GM23248 (cell line): ENCODE measurements around the gene RBMS3. TPM values are rescaled to one million over a fixed set of nuclear protein-coding genes. Genes with fewer than 3 reads are reported as not detected.

Experiments used
- DNase-seq: peaks from one replicate; pipeline ENCODE4 v3.0.0-alpha.2; 2015
- H2AFZ ChIP-seq: fragments of 200-600 bp; sonication (generic); 2 replicates; pipeline ENCODE4 v1.6.1; 2016; ENCODE audit warnings: antibody characterized with exemption
- H3F3A ChIP-seq: fragments of 200-600 bp; sonication (generic); 2 replicates; pipeline ENCODE4 v1.6.1; 2016; ENCODE audit warnings: mild to moderate bottlenecking, antibody characterized with exemption, mixed run types; ENCODE audit not compliant: insufficient read depth
- H3K27ac ChIP-seq: fragments of 200-600 bp; sonication (generic); 2 replicates; pipeline ENCODE4 v1.5.1; 2016; ENCODE audit warnings: mild to moderate bottlenecking
- H3K27me3 ChIP-seq: fragments of 200-600 bp; sonication (generic); replicated peaks from 2 replicates; pipeline ENCODE4 v1.6.1; 2016; ENCODE audit warnings: mild to moderate bottlenecking; ENCODE audit not compliant: insufficient read depth
- H3K36me3 ChIP-seq: fragments of 200-600 bp; sonication (generic); 2 replicates; pipeline ENCODE4 v1.6.1; 2016; ENCODE audit warnings: low read depth, mild to moderate bottlenecking
- H3K4me1 ChIP-seq: fragments of 200-600 bp; sonication (generic); 2 replicates; pipeline ENCODE4 v1.6.1; 2016; ENCODE audit warnings: mild to moderate bottlenecking; ENCODE audit not compliant: insufficient read depth
- H3K4me2 ChIP-seq: fragments of 200-600 bp; sonication (generic); one replicate; pipeline ENCODE4 v1.6.1; 2016; ENCODE audit warnings: mild to moderate bottlenecking; ENCODE audit not compliant: unreplicated experiment
- H3K4me3 ChIP-seq: fragments of 200-600 bp; sonication (generic); 2 replicates; pipeline ENCODE4 v1.5.1; 2016; ENCODE audit warnings: mild to moderate bottlenecking
- H3K79me2 ChIP-seq: fragments of 200-600 bp; sonication (generic); 2 replicates; pipeline ENCODE4 v1.6.1; 2016; ENCODE audit warnings: mild to moderate bottlenecking; ENCODE audit not compliant: insufficient read depth
- H3K9ac ChIP-seq: fragments of 200-600 bp; sonication (generic); 2 replicates; pipeline ENCODE4 v1.6.1; 2016; ENCODE audit warnings: mild to moderate bottlenecking
- H3K9me2 ChIP-seq: fragments of 200-600 bp; sonication (generic); 2 replicates; pipeline ENCODE4 v1.6.1; 2016; ENCODE audit warnings: mixed run types, mild to moderate bottlenecking, moderate library complexity; ENCODE audit not compliant: insufficient read depth
- H3K9me3 ChIP-seq: fragments of 200-600 bp; sonication (generic); one replicate; pipeline ENCODE4 v1.6.1; 2017; ENCODE audit warnings: low read depth
- H4K20me1 ChIP-seq: fragments of 200-600 bp; sonication (generic); 2 replicates; pipeline ENCODE4 v1.6.0; 2016; ENCODE audit not compliant: insufficient read depth
- EZH2 ChIP-seq: fragments of 200-600 bp; sonication (generic); IDR thresholded peaks from 2 replicates; pipeline ENCODE4 v1.6.1; 2018; ENCODE audit warnings: antibody characterized with exemption, mild to moderate bottlenecking; ENCODE audit not compliant: insufficient read depth, poor library complexity, severe bottlenecking
- EZH2phosphoT487 ChIP-seq: fragments of 200-600 bp; sonication (generic); IDR thresholded peaks from 2 replicates; pipeline ENCODE4 v1.6.1; 2018; ENCODE audit warnings: antibody characterized with exemption, moderate library complexity, mild to moderate bottlenecking, low read depth; ENCODE audit not compliant: insufficient read depth
- WGBS, 2 experiments: methylation state at CpG; one replicate each; pipeline ENCODE4 v1.1.6; 2015 to 2017; ENCODE audit warnings: low lambda C conversion rate in 2 of 2, low coverage in 1 of 2; ENCODE audit errors: missing lambda C conversion rate in 2 of 2; 5-methylcytosine and 5-hydroxymethylcytosine counted together
- in situ Hi-C: fragments of 300-500 bp; cut with MboI; formaldehyde crosslinking; loops from 2 replicates; pipeline ENCODE4 v1.15.0; 2020
- polyA plus RNA-seq: library from polyadenylated mRNA; unstranded; fragments of >200 nt; fragmentation: Nextera tagmentation; extraction: Ambion mirVana; gene quantifications from 2 replicates; pipeline ENCODE4 v1.2.1, GENCODE V29; 2016
- total RNA-seq: library from RNA; depleted of rRNA; stranded (reverse); fragments of >200 nt; shearing (Covaris generic); gene quantifications from 2 replicates; pipeline ENCODE4 v1.2.3, GENCODE V29; 2014

RBMS3 gene
- total and polyA plus RNA-seq, 2 experiments from 2014 or later = 40.0 to 94.3 TPM

- H3K4me1 ChIP-seq = peaks cover 24% of the 10 kb centered on the region
- no peak overlapping the region for H3K27ac ChIP-seq
- 0 out of 2 replicates have a peak overlapping the region, but pooled peaks have one; percentile 15 for H3K4me3 ChIP-seq
- peak; percentile 36 for DNase-seq
- no peaks in the 10 kb centered on the region for H3K9me3 ChIP-seq
- 36 to 38% methylated on average over 3 of the region's 3 CpGs for WGBS, 2 experiments
- no peaks in the 10 kb centered on the region for H4K20me1 ChIP-seq
- peaks cover 61% of the 10 kb centered on the region for H3K79me2 ChIP-seq
- H2AFZ ChIP-seq = no peak overlapping the region
- in situ Hi-C loops = no loop called here
- H3K4me2 ChIP-seq = peak overlapping the region; percentile 24
- peak overlapping the region; percentile 12; the same call in 1 of the 2 replicates for H3K9ac ChIP-seq
- no peaks in the 10 kb centered on the region for H3K9me2 ChIP-seq
- 0 out of 2 replicates have a peak, but pooled peaks cover 13% of the 10 kb centered on the region for H3F3A ChIP-seq
- no peaks in the 10 kb centered on the region for H3K27me3 ChIP-seq
- no peaks in the 10 kb centered on the region for H3K36me3 ChIP-seq
- TF ChIP-seq EZH2phosphoT487 = no peak
These were observed 316.6 kb downstream of the RBMS3 start for GRCh38 chr3:29597376-29598008.

GRCh38 chr3:29601861-29602585 lies 321.2 kb downstream of the RBMS3 start:
- TF ChIP-seq EZH2 (no peak), EZH2phosphoT487 (no peak)
- no peak overlapping the region for H3K9ac ChIP-seq
- H3K4me1 ChIP-seq = peaks cover 26% of the 10 kb centered on the region
- no peak overlapping the region for H3K4me2 ChIP-seq
- no peaks in the 10 kb centered on the region for H3K9me3 ChIP-seq
- no peak overlapping the region for H3K4me3 ChIP-seq
- H3K9me2 ChIP-seq = no peaks in the 10 kb centered on the region
- in situ Hi-C loops = no loop called here
- peaks cover 59% of the 10 kb centered on the region for H3K79me2 ChIP-seq
- no peak overlapping the region for H2AFZ ChIP-seq
- WGBS, 2 experiments = 96 to 98% methylated on average over 4 of the region's 4 CpGs
- H3K27ac ChIP-seq = no peak overlapping the region
- no peaks in the 10 kb centered on the region for H3K36me3 ChIP-seq
- no peaks in the 10 kb centered on the region for H3K27me3 ChIP-seq
- peaks cover 13% of the 10 kb centered on the region; the same call in 1 of the 2 replicates for H3F3A ChIP-seq
- no peaks in the 10 kb centered on the region for H4K20me1 ChIP-seq
- no peak for DNase-seq

GRCh38 chr3:29605845-29606244 lies 325.0 kb downstream of the RBMS3 start:
- H2AFZ ChIP-seq = no peak overlapping the region
- H3K9ac ChIP-seq = peak overlapping the region; percentile 48

DNA sequence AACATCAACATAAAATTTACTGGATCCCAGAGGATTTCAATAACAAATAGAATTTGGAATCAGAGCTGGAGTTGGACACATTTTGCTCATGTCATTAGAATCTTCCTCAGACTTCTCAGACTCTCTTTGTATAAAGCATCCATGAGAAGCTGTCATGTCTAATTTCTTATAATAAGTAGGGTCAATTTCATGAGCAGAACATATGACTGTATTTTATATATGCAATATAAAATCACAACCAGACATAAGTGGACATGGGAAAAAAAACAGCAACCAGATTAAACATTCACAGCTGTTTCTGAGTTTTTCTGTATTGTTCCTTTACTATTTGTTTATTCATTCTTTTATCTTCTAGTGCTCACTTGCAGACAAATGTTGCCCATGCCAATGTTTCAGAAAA lies 325.5 kb downstream of the RBMS3 start:
- H3K27ac ChIP-seq = peak overlapping the region; percentile 78

More at GRCh38 chr3:29605845-29606244, 325.0 kb downstream of the RBMS3 start:
- H3K79me2 ChIP-seq = peaks cover 69% of the 10 kb centered on the region
- no peaks in the 10 kb centered on the region for H3K9me3 ChIP-seq
- H3K4me2 ChIP-seq = peak overlapping the region; percentile 53
- peaks cover 19% of the 10 kb centered on the region for H3K4me1 ChIP-seq
- peaks cover 13% of the 10 kb centered on the region; the same call in 1 of the 2 replicates for H3F3A ChIP-seq
- H3K9me2 ChIP-seq = no peaks in the 10 kb centered on the region
- peak overlapping the region; percentile 78 for H3K27ac ChIP-seq
- no peaks in the 10 kb centered on the region for H4K20me1 ChIP-seq
- H3K27me3 ChIP-seq = no peaks in the 10 kb centered on the region
- no peak overlapping the region for H3K4me3 ChIP-seq
- in situ Hi-C loops = no loop called here
- 93 to 98% methylated on average over 2 of the region's 2 CpGs for WGBS, 2 experiments
- no peaks in the 10 kb centered on the region for H3K36me3 ChIP-seq
- DNase-seq = peak; percentile 75
- TF ChIP-seq EZH2 (no peak), EZH2phosphoT487 (no peak)

More for the DNA sequence above, 325.5 kb downstream of the RBMS3 start:
- Histone ChIP-seq H3K4me1 (peaks cover 19% of the 10 kb centered on the region), H3K79me2 (peaks cover 72% of the 10 kb centered on the region), H3K4me2 (peak overlapping the region; percentile 53), H3K9me3 (no peaks in the 10 kb centered on the region), H3F3A (peaks cover 13% of the 10 kb centered on the region; the same call in 1 of the 2 replicates), H3K9ac (peak overlapping the region; percentile 48), H3K27me3 (no peaks in the 10 kb centered on the region), H3K9me2 (no peaks in the 10 kb centered on the region), H3K36me3 (no peaks in the 10 kb centered on the region), H2AFZ (no peak overlapping the region), H4K20me1 (no peaks in the 10 kb centered on the region), H3K4me3 (no peak overlapping the region)
- in situ Hi-C loops = no loop called here
- no peak for DNase-seq
- no peak for TF ChIP-seq EZH2phosphoT487
- TF ChIP-seq EZH2 = no peak
